Stimulated activated CD4-positive, alpha-beta T cell treated with anti-CD3 and anti-CD28 coated beads, Interleukin-12 subunit alpha, Interleukin-12 subunit beta, amount 100 ng/mL, for 24 hours (primary cell): ENCODE data around the gene SDHB.

Source experiments
- DNase-seq, 2 experiments: peaks; one replicate each; pipeline ENCODE4 v3.0.0-alpha.2; 2020; ENCODE audit warnings: low read depth in 2 of 2

The SDHB gene

DNA sequence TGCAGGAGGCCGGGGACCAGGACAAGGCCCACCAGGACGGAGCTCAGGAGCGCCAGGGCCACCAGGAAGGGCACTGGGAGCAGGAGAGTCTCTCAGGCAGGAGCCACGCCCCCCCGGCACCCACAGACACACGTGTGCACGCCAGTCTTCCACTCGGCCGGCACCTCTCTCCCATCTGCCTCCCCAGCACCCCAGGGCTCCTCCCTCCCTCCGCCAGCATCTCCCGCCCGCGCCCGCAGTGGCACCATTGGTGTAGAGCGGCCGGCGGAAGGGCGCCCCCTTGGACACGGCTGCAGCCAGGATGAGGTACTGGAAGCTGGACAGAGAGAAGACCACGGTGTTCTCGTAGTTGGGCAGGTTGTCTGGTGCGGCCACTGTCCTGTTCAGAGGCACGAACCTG is 67.3 kb downstream of the SDHB start:
- DNase-seq, result no peak

DNA sequence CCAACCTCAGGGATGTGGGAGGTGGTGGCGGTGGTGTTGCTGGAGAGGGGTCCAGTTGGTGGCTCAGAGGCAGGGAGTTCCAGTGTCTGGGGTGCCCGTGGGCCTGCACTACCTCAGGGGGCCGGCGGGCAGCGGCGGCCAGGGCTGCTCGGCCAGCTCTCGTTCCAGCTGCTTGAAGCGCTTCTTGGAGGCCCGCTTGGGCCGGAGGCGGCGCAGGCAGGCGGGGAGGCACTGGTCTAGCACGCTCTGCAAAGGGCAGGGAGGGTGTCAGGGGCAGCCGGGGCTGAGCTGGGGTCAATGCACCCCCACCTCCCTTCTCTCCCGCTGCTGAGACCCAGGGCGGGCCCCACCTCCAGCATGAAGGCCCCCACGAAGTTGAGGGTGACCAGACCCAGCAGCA is 67.7 kb downstream of the SDHB start:
- no peak for DNase-seq

DNA sequence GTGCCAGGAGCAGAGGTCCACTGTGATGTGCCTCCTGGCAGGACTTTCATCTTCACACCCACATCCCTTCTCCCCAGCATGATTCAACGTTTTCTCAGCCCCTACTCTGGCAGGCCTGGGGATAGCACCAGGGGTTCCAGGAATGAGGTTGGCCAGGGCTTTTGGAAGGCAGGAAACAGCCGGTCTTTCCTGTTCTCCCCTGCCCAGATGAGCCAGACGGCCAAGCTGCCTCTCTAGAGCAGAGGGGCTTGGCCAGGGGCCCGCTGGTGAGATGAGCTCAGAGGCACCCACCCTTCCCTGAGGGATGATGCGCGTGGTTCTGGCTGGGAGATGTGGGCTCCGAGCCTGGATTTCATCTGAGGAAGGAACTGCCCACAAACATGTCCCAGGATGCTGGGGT is 69.1 kb downstream of the SDHB start:
- DNase-seq, result no peak

DNA sequence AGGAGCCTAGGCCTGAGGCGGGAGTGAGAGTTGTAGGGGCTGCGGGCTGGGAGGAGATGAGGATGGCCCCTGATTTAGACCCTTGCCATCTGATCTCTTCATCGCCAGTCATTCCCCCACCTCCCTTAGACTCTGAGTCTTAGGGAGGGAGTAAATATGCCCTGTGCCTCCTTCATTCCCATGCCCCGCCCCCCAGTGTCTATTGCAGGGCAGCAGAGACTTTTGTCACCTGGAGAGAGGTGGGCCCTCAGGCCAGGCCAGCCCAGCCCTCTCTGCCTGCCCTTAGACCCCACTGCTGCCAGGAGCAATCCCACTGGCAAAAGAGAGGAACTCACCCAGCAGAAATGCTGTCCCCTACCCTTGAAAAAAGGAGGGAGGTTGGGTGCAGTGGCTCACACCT is 70.2 kb downstream of the SDHB start:
- no peak for DNase-seq

DNA sequence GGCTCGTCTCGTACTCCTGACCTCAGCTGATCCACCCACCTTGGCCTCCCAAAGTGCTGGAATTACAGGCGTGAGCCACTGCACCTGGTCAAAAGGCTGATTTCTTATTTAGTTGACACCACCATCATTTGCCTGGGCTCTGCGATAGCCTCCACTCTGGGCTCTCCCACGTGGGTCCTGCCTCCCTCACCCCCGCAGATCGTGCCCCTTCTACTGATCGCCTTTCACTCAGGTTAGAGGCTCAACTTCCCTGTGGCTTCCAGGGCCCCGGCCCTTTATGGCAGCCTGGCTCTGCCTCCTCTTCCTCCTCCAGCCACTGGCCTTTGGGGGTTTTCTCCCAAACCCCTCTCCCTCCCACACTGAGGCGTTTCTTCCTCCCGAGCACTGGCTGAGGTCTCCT is 70.9 kb downstream of the SDHB start:
- DNase-seq, result no peak

DNA sequence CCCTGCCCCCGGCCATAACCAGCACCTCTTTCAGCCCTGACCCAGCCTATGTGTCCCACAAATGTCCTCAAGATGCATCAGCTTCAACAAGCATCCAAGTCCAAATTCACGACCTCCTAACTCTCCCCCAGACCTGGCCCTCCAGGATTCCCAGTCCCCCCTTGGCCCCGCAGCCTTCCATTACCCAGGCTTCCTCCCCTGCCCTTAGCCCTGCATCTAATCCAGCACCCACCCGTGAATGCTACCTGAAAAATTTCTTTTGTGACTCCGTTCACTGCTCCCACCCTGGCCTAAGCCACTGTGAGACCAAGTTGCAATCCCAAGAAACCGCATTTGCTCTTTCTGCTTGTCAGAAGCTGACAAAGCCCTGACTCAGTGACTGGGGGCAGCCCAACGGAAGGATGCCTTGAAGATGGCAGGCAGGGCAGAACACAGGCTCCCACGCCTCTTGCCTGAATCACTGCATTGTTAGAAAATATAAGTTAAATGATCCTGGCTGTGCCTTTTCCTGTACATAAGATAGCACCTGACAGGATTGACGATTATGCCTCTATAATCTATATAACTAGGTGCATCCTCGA is 72.5 kb downstream of the SDHB start:
- DNase-seq, result no peak

DNA sequence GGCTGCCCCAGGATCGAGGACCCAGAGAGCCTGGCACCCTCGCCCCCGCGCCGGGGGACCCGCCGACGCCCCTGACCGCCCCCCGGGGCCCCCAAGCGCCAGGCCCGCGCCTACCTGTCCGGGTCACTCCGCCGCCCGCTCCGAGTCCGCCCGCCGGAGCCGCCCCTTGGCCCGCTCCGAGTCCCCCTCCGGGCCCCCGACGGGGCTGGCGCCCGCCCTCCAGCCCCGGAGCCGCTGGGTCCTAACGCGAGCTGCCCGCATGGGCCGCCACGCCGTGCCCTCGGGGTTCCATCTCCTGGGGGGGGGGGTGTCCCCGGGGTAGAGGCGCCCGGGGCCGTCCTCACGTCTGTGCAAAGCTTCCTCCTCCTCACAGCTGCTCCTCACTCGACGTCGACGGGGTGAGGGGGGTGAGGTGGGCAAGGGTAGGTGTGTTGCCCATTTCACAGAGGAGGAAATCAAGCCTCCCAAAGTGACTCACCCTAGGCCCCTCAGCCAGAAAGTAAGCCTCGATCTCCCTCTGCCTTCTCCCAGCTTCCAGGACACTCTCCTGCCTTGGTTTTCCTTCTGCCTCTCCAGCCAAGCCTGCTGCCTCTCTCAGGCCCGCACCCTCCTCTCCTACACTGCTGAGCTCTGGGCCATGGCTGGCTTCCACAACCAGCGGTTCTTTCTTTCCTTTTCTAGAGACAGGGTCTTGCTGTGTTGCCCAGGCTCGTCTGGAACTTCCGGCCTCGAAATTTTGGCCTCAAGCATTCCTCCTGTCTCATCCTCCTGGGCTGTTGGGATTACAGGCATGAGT is 73.2 kb downstream of the SDHB start, which contains the start of gene MFAP2:
Gene MFAP2, minus strand, starts transcription at position 148 of the 796 bp plus-strand sequence. CDS start 2,347 bp downstream, outside the sequence.
- no peak for DNase-seq

DNA sequence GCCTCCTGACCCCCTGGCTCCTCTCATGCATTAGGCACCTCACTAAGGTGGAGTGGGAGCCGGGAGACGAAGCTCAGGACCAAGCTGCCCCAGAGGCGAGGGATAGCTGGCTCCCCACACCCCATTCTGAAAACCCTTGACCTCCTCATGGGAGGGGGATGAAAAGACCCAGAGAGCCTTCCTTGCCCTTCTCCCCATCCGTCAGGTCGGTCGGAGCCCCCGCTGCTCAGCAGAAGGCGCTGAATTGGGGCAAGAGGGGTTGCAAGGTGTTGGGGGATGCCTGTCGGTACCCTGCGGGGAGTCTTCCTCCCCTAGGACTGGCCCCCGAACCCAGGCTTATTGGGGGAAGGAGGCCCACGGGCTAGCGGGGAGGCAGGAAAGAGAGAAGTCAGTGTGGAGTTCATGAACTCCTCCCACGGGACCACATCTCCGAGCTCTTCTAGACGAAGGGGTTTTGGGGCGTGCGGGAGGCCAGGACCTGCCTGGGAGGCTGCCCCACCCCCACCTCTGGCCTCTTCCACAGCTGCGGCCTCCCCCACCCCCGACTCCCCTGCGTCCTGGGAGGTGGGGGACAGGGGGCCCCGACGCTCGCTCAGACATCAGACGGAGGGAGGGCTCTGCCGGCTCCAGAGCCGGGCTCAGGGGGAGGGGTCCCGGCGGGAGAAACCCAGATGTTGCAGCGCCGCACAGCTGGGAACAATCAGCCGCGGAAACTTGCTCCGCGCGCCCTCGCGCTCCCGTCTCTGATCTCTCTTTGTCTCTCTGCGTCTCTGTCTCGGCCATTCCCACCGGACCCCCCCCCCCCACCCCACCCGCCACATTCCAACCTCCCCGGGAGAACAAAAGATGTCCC is 74.1 kb downstream of the SDHB start:
- no peak for DNase-seq

DNA sequence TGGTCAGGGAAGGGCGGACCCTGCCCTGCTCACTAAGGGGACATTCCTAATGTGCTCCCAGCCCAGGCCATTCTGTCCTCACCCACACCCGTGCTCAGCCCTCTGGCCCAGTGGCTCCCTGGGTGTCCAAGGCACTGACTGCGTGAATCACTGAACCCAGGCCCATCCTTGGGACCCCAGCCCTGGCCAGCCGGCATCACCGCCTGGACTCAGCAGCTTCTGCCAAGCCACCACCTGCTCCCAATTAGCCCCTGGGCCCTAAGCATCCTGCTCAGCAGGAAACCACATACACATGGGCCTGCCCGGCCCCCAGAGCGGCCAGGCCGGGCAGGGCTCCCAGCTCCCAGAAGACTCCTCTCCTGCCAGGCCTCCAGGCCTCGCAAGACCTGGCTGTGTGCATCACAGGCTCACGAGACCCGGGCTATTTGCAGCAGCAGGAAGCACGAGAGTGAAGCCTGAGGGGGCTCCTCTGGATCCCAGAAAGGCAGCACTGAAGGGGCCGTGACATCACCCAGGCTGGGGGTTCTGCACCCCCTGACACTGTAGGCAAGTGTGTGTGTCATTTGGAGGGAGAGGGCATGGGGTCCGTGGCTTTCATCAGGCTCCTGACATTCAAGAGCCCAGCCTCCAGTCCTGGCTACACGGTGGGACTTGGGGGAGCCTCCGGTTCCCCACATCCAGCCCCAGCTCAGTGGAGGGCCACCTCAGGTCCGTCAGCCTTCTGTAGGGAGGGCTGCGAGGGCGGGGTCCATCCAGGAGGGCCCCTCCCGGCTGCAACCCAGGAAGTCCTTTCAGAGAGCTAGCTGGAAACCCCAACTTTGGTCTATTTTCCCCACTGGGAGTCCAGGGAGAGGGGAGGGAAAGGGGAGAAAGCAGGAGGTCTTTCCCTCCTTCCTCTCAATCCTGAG is 75.0 kb downstream of the SDHB start:
- no peak for DNase-seq

DNA sequence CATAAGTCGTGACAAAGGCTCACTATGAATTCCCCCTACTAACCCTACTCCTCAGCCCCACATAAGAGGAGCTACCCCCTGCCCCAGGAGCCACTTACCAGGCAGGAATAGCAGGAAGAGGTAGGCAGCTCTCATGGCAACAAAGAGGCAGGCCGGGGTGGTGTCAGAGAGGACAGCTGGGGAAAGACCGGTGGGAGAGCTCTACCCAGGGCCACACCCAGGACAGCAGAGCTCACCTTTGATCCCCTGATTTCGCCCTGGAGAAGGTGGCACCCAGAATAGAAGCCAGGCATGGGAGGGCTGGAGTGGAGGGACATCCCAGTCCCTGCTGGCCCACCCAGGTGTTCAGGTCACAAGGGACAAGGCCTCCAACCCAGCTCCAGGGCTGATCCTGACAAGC is 75.7 kb downstream of the SDHB start:
- DNase-seq, result no peak

DNA sequence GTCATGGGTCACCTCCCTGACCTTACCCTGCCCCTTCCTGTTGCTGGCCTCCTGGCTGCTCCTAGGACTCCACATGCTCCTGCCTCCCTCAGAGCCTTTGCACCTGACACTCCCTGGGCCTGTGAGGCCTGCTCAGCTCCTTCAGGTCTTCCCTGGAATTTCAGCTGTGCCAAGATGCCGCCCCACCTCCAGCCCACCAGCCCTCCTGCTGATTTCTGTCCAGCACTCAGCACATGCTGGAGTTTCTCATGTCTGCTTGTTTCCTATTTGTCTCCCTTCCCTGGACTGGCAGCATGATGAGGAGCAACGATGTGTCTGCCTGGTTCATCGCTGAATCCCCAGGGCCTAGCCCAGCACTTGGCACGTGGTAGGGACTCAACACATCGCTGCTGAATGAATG is 76.5 kb downstream of the SDHB start:
- DNase-seq, result no peak

DNA sequence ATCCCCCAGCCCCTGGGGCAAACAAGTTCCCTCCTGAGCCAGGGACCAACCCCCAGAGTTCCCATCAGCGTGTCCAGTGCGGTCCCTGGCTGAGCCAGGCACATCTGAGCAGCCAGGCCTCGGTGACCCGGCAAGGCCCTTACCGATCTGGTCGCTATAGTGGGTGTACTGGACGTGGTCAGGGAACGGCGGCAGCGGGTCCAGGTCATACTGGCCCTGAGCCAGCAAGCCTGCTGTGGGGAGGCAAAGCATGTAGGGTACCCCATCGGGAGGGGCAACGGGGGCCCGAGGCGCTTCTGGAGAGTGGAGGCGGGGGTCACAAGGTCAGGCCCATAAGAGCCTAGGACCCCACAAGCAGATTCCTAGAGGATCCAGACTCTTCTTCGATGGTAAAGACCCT is 76.9 kb downstream of the SDHB start:
- no peak for DNase-seq

DNA sequence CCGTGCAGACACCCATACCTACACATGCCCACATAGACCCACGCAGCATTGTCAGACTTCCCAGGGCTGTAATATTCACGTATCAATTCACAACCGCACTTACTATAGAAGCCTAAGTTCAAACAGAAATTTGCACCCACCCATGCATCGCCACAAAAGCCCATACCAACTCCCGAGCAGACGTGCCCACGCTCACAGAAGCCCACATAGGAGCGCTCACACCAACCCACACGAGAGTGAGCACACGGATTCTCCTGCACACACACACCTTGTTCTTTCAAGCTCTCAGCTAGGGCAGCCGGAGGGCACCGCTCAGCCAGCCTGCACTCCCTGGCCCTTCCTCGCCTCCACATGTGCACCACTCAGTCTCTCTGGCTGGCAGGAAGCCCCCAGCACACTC is 78.0 kb downstream of the SDHB start:
- no peak for DNase-seq

DNA sequence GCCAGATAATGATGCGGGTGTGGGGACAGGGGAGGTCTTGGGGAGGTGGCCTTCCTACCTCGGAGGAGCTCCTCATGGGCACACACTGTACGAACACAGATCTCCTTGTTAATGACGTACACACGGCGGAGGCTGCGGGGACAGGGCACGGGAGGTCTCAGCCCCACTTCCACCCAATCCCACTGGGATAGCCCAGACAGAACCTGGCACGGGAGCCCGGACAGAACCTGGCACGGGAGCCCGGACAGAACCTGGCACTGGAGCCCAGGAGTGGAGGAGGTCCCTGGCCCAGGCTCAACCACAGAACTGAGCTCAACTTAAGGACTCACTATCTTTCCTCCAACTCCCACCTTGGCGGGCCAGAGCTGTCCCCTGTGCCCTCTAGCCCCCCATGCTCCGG is 78.6 kb downstream of the SDHB start:
- no peak for DNase-seq

DNA sequence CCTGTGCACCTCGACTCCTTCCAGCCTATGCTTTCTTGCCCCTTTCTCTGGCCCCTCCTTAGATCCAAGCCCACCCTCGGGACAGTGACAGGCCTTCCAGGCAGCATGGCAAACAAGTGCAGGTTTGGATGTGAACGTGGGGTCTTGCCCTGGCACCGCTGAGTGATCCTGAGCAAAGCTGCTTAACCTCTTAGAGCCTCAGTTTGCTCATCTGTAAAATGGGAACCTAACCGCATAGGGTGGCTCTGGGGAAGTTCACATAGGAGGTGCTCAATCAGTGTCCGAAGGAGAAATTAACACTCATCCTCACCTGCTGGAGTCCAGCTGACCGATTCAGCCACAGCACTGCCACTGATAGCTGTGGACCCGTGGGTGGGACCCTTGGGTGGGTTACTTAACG is 80.6 kb downstream of the SDHB start:
- DNase-seq, result no peak

DNA sequence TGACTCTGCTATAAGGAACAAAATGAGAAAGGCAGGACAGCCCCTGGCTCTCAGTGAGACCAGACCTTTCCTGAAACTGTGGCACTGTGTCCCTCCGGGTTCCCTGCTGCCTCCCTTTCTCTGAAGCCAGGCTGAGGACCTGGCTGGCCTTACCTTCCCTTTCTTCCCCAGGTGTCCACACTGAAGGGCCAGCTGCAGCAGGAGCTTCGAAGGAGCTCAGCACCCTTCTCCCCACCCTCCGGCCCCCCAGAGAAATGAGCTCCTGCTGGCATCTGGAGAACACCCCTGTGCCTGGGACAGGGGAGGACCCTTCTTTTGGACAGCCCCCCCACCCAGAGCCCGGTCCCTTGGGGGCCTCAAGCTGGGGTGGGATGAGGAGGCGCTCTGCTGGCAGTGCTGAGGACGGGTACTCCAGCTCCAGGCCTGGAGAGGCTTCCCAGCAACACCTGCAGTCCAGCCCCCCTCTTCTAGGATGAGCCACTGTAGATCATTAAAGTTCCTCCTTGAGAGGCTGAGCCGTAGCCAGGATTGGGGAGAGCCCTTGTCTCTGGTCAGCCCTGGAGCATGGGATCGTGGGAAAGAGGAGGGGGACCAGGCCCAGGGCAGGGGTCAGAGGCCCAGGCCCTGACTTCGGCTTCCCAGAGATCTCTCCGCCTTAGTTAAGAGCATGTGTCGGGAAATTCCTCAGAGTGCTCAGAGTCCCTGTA is 81.5 kb downstream of the SDHB start:
- DNase-seq, result no peak

DNA sequence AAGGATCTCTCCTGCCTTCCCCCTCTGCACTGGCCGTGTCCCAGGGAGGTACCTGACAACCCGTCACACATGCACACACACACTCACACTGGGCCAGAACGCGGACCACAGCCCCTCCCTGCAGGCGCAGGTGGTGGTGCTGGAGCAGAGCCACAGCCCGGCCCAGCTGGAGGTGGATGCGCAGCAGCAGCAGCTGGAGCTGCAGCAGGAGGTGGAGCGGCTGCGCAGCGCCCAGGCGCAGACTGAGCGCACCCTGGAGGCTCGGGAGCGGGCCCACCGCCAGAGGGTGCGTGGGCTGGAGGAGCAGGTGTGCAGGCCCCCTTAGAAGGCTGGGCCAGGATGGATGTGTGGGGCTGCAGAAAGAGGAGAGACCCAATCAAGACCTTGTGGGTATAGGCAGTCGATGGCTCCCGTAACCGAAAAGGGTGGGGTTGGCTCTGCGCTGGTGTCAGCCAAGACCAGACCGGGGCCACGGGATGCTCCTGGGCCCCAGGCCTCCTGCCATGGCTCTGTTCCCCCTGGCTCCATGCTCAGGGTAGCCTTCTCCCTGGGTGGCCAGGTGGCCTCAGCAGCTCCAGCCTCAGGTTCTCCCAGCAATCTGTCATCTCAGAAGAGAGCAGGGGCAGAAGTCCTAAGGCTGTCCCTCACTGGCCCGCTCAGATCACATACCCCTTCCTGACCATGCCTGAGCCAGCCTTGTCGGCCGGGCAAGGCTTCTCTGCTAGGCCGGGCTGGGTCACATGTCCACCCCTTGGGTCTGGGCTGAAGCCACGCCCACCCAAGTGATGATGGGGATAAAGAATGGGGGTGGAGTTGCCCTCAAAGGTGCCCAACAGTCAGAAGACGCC is 82.3 kb downstream of the SDHB start:
- no peak for DNase-seq

DNA sequence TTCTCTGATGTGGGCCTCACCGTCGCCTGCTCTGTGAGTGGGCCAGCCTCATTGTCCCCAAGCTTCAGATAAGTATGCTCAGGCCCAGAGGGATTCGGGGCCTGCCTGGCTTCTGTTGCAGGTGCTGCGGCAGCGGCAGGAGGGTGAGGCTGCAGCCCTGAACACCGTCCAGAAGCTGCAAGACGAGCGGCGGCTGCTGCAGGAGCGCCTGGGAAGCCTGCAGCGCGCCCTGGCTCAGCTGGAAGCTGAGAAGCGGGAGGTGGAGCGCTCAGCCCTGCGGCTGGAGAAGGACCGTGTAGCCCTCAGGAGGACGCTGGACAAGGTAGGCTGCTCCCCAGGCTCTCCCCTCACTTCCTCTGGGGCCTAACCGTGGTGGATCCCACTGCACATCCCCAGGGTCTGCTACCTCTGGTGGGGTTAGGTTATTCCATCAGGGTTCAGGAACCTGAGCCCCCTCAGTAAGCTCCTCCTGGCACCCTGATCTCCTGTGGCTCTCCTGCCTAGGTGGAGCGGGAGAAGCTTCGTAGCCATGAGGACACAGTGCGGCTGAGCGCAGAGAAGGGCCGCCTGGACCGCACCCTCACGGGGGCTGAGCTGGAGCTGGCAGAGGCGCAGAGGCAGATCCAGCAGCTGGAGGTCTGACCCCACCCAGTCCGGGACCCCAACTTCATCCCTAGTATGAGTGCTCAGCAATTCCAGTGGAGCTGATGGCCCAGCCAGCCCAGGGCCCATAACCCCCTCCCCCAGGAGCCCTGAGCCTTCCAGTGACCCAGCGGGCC is 83.5 kb downstream of the SDHB start:
- no peak for DNase-seq

DNA sequence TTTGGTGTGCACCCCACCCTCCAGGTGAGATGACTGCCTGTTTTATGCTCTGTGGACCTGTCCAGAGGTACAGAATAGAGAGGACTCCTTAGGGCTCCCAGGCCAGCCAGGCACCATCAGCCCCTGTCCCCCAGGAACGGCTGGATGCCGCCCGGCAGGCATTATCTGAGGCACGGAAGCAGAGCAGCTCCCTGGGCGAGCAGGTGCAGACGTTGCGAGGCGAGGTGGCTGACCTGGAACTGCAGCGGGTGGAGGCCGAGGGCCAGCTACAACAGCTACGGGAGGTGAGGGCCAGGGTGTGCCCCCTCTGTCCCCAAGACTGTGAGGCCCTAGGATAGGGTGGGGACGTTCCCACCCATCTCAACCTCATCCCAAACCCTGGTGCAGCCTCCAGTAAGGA is 84.2 kb downstream of the SDHB start:
- DNase-seq, result no peak
